Activated CD8-positive, alpha-beta memory T cell treated with anti-CD3 and anti-CD28 coated beads for 24 hours (primary cell): ENCODE data around the gene SRR.

ENCODE experiments used
- DNase-seq: peaks from one replicate; pipeline ENCODE4 v3.0.0-alpha.2; 2020

Gene SRR

GRCh38 chr17:2372681-2373080, 68.9 kb downstream of the SRR start:
- no peak for DNase-seq

GRCh38 chr17:2373179-2373578, 69.4 kb downstream of the SRR start:
- no peak for DNase-seq
